Activated naive CD4-positive, alpha-beta T cell (primary cell): ENCODE data around the gene NAA20.
"Not testable (repeated sequence)": the region's sequence is repeated elsewhere in the genome, so short reads cannot be mapped to it uniquely, and the experiment has no call there.

Experiments used
- DNase-seq, 4 experiments: peaks; one replicate each; lab custom pipeline; 2025; lab: John Stamatoyannopoulos, UW

Gene NAA20

GRCh38 chr20:19991854-19992253, 25.3 kb upstream of the NAA20 start:
- DNase-seq = no peak

DNA sequence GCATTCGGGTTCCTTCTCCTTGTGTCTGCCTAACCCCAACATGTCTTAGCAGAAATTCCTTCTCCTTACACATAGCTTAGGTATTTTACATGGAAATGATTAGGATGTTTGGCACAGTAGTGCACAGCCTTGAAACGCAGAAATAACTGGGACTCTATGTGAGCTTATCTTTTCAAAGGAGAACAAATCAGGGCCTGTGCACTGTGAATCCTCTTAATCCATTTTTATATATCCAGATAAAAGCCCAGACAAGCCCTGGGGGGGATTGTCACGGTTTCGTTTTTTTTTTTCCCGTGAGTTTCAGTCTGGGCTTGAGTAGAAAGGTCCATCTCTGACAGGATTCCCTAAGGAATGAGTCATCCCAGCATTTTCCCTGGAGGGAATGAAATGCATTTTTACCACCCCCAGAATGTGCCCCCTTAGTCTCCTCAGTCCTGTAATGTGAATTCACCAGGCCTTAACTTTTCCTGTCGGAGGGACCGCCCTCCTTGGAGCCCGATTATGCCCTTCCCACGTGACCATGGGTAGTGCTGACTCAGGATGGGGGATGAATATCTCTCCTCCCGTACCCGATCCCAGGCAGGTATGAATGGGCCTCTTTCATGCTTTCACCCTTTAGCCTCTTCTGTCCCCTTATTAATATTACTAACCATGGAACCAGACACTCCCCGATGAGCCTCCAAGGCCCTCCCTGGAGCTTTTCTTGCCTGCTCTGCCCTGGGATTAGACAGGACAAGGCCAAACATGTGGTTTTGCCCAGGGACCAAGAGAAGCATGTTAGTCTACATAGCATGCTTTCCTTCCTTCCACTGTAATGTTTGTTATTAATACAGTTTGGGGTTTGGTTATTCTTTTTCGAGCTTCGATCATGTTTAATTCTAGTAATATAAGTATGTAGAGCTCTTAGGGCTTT, 23.9 kb upstream of the NAA20 start:
- no peak for DNase-seq

- DNase-seq = no peak
These were observed 23.0 kb upstream of the NAA20 start for GRCh38 chr20:19993958-19994669.

DNA sequence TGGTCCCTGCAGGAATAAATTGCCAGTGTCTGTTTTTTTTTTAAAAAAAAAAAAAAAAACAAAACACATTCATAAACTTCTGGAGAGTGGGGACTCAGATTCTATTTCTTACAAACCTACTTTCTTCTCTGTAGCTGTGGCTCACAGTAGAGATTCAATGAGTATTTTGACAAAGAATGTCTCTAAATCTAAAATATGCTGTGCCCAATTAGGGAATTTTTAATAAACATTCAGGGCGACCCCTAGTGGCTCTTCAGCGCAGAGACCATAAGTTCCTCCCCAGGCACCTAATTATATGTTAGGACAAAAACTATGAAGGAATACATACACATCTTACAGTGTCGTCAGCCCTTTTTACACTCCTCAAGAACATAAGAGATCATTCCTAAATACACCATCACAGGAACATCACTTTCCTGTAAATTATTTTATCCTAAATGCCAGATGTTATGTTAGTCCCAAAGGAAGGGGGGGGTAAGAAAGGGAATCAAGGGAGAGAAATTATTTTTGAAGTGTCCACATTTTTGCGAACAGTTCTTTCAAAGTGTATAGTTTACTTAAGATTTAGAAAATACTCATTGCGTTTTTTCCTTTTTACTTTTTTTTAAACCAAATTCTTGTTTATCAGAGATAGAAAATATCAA, 21.8 kb upstream of the NAA20 start:
- DNase-seq = no peak

GRCh38 chr20:19996222-19996621, 20.9 kb upstream of the NAA20 start:
- no peak for DNase-seq

DNA sequence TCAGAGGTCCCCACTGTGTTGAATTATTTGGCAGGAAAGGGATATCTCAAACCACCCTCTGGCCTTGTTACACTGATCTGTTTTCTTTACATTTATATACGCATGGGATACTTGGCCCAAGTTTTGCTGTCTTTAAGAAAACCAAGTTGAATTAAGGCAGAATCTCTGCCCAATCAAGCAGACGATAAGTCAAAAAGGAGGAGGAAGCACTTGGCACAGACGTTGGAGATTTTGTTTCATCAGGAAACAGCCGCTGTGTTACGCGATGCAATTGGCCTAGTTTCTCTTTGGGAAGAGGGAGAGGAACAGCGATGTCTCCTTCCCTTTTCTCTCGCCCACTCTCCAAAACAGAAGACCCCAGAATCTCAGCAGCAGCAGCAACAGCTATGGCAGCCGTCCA, 20.2 kb upstream of the NAA20 start:
- DNase-seq = no peak

- DNase-seq = no peak
These were observed 18.0 kb upstream of the NAA20 start for GRCh38 chr20:19998990-19999705.

GRCh38 chr20:20000211-20000968, 16.8 kb upstream of the NAA20 start:
- no peak for DNase-seq

DNA sequence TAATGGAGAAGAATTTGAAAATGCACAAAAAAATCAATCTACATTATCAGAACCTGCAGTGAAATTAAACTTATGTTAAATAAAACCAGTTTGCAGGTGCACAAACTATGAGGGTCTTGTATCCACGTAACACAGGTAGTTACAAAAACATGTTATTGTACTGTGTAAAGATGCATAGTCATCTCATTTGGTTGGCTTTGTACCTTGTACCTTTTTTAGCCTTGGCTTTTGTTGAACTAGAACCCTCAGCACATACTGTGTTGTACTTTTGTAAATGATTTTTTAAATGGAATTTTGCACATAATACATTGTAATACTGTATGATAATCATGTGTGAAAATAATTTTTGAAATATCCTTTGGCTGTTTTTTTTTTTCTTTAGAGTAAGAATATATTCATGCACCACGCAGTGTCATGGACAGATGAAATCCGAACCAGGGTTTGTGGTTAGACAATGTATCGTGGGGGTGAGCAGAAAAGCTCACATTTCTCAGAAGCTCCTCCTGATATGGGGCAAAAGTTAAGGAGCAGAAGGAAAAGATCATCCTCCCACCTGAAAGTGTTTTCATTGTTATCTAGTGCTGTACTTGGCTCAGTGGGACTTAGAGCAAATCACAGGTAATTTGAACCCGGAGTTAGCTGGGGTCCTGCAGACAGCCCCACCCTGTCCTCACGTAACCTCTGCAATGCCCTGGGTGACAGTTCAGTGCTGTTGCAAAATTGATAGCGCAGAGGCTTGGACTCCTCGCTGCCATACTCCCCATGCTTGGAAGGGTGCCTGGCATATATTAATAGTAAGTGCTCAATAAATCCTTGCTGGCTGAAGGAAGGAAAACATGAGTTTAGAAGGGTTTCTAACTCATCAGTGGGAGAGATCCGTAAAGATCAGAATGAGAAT, 14.8 kb upstream of the NAA20 start:
- no peak for DNase-seq

DNA sequence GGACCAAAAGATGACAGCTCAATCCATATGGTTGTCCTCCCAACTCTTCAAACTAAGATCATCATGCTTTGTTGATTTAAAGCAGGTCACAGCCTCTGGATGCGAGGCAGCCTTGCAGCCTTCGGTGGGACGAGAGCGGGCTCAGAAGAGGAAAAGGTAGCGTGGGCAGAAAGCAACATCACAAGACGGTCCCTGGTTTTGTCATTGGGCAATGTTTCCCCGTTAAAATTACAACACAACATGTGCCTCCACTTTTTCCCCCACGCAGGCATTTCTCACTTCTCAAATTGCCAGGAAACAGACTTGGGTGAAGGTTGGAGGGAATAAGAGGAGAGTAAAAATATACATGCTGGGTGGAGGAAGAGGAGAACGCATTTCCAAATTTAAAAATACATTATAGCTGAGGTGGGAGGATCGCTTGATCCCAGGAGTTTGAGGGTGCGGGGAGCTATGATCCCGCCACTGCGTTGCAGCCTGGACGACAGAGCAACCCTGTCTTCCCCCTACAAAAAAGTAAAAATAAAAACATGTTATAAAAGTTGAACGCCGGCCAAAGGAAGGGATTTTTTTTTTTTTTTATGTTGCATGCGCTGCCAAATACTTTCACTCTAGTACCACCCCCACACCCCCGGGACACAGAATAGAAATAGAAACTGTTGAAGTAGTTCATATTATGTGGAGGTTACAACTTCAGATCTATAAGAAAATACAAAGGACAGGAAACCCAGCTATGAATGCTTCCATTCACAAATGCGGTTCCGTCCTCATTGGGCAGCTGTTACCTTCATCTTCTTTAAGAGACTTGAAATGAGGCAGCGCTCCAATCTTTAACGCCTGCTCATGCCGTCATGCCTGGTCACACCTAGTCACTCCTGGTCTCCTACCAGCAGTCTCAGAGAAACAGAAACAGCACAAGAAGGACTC, 13.9 kb upstream of the NAA20 start:
- no peak for DNase-seq

GRCh38 chr20:20003955-20004322, 13.2 kb upstream of the NAA20 start:
- DNase-seq = not testable (repeated sequence)

GRCh38 chr20:20005342-20005741, 11.8 kb upstream of the NAA20 start:
- no peak for DNase-seq

DNA sequence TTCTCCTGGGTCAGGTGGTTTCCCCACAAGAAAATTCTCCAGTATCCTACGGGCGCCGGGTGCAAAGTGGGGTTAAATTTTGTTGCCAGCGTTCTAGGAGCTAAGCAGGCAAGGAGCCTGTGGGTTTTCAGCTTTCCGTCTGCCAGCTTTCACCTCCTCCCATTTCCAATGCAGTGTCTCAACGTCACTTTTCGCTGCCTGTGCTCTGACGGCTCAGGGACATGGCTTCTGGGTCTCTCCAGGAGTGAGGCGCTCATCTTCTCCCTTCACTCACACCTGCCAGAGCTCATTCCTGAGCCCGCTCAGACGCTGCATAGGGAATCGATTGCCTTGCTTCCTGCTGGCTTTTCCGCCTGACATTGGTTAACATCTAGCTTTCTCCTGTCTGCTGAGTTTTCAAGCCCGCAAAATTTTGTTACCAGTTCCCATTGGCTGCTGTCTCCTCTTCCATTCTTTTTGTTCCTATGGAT, 7.3 kb upstream of the NAA20 start:
- no peak for DNase-seq

DNA sequence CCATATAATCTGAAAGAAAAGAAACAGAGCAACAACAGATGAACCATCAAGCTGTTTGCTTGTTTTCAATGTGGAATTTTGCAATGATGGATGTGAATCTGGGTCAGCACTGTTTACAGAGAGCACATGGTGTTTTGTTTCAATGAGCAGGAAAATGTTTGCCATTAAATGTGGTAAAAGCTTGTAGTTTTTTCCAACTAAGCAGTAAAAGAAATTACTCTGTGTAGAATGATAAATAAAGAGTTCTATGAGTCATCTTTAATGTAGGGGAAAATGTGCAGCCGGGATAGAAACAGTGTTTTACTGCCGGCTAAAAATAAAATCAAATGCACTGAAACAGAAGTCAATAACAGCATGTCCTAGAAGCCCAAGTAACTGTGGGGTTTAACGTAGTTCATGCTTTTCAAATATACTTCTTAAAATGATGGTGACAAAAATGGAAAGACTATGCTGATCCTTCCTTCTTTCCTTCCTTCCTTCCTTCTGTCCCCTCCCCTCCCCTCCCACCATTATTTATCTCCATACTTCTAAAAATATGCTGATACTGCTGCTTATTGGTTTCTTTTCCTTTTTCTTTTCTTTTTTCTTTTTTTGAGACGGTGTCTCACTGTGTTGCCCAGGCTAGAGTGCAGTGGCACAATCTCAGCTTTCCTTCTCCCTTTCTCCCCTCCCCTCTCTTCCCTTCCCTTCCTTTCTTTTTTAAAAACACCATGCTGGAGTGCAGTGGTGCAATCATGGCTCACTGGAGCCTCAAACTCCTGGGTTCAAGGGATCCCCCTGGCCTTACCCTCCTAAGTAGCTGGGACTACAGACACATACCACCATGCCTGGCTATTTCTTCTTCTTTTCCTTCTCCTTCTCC, 6.3 kb upstream of the NAA20 start:
- DNase-seq = no peak

GRCh38 chr20:20012541-20012940, 4.6 kb upstream of the NAA20 start:
- DNase-seq = no peak

- DNase-seq = peak in 1 of 4 experiments; percentile 12
These were observed 2.5 kb upstream of the NAA20 start for GRCh38 chr20:20014659-20015058.

- DNase-seq = no peak
These were observed 653 bp downstream of the NAA20 start for GRCh38 chr20:20017844-20018185.

DNA sequence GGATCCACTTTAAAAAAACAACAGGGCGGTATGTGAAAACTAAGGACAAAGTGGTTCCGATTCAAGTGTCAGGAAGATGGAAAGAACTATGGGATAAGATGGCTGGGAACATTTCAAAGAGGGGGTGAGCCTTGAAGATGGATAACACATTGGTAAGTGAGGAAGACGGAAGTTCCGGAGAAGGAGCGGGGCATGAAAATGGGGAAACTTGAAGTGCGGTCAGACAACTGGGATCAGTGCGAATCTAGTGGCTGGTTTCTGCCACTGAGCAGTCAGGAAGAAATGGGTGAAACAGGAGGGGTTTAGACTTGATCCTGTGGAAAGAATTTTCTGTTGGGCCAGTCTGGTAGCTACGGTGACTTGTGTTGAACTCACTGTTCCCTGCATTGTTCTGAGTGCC, 1.2 kb downstream of the NAA20 start:
- no peak for DNase-seq
